ENCODE results near the gene LRRC52. TPM values are rescaled to one million over a fixed set of nuclear protein-coding genes. Genes with fewer than 3 reads are reported as not detected.

The LRRC52 gene
- total RNA-seq, 2 donors from 2014 or later, result not detected

- Histone ChIP-seq H3K36me3 (no peaks in the 10 kb centered on the region), H3K27ac (no peak overlapping the region), H3K9me3 (no peaks in the 10 kb centered on the region), H3K27me3 (replicated peaks; ENCODE audit: insufficient read depth) (no peaks in the 10 kb centered on the region), H3K4me3 (no peak overlapping the region), H3K4me1 (ENCODE audit: control insufficient read depth in 1 of 2, low read depth in 2 of 2) (peaks cover 3 to 16% of the 10 kb centered on the region in 2 donors)
- no peak for TF ChIP-seq CTCF (IDR thresholded peaks at IDR 0.05)
- ATAC-seq (ENCODE audit: insufficient number of reproducible peaks, low FRiP score, low read depth) (no peak), DNase-seq (ENCODE audit: low spot score) (no peak)
These were observed 6.3 kb upstream of the LRRC52 start for GRCh38 chr1:165537356-165538109.

GRCh38 chr1:165539306-165539705, 4.5 kb upstream of the LRRC52 start:
- Histone ChIP-seq H3K9me3 (no peaks in the 10 kb centered on the region), H3K36me3 (no peaks in the 10 kb centered on the region), H3K27me3 (replicated peaks; ENCODE audit: insufficient read depth) (no peaks in the 10 kb centered on the region), H3K4me3 (no peak overlapping the region), H3K4me1 (ENCODE audit: control insufficient read depth in 1 of 2, low read depth in 2 of 2) (peaks cover 3 to 23% of the 10 kb centered on the region in 2 donors), H3K27ac (no peak overlapping the region)
- no peak for TF ChIP-seq CTCF (IDR thresholded peaks at IDR 0.05)
- no peak for DNase-seq (ENCODE audit: low spot score)
- no peak for ATAC-seq (ENCODE audit: insufficient number of reproducible peaks, low FRiP score, low read depth)

GRCh38 chr1:165539908-165540307, 3.9 kb upstream of the LRRC52 start:
- peak overlapping the region; percentile 14 to 38 for H3K27ac ChIP-seq
- H3K4me1 ChIP-seq (ENCODE audit: control insufficient read depth in 1 of 2, low read depth in 2 of 2), result peaks cover 3 to 23% of the 10 kb centered on the region in 2 donors
- no peaks in the 10 kb centered on the region for H3K36me3 ChIP-seq
- DNase-seq (ENCODE audit: low spot score) (no peak), ATAC-seq (ENCODE audit: insufficient number of reproducible peaks, low FRiP score, low read depth) (no peak)
- H3K4me3 ChIP-seq, result no peak overlapping the region
- no peak for TF ChIP-seq CTCF (IDR thresholded peaks at IDR 0.05)
- H3K27me3 ChIP-seq (replicated peaks; ENCODE audit: insufficient read depth), result no peaks in the 10 kb centered on the region
- H3K9me3 ChIP-seq, result no peaks in the 10 kb centered on the region

GRCh38 chr1:165542015-165542631, 1.7 kb upstream of the LRRC52 start:
- Histone ChIP-seq H3K27me3 (replicated peaks; ENCODE audit: insufficient read depth) (no peaks in the 10 kb centered on the region), H3K4me3 (no peak overlapping the region), H3K27ac (no peak overlapping the region), H3K36me3 (no peaks in the 10 kb centered on the region), H3K9me3 (no peaks in the 10 kb centered on the region), H3K4me1 (ENCODE audit: control insufficient read depth in 1 of 2, low read depth in 2 of 2) (peaks cover 3 to 23% of the 10 kb centered on the region in 2 donors)
- ATAC-seq (ENCODE audit: insufficient number of reproducible peaks, low FRiP score, low read depth) (no peak), DNase-seq (ENCODE audit: low spot score) (no peak)
- no peak for TF ChIP-seq CTCF (IDR thresholded peaks at IDR 0.05)

- no peaks in the 10 kb centered on the region for H3K27me3 ChIP-seq (replicated peaks; ENCODE audit: insufficient read depth)
- no peak overlapping the region for H3K4me3 ChIP-seq
- DNase-seq (ENCODE audit: low spot score), result no peak
- no peaks in the 10 kb centered on the region for H3K36me3 ChIP-seq
- H3K27ac ChIP-seq, result no peak overlapping the region
- H3K4me1 ChIP-seq (ENCODE audit: control insufficient read depth in 1 of 2, low read depth in 2 of 2), result peaks cover 3 to 23% of the 10 kb centered on the region in 2 donors
- ATAC-seq (ENCODE audit: insufficient number of reproducible peaks, low FRiP score, low read depth), result no peak
- TF ChIP-seq CTCF (IDR thresholded peaks at IDR 0.05), result no peak
- no peaks in the 10 kb centered on the region for H3K9me3 ChIP-seq
These were observed 1.2 kb upstream of the LRRC52 start for GRCh38 chr1:165542647-165543046.
